ENCODE results near the gene TLN1. TPM values are rescaled to one million over a fixed set of nuclear protein-coding genes. Genes with fewer than 3 reads are reported as not detected.
A peak's percentile ranks its signal among the peaks of the same experiment; 100 is the strongest.

The TLN1 gene
- polyA plus RNA-seq, 2 of the 4 experiments (the other 2 are of a cell fraction) = 65.5 to 108 TPM

GRCh38 chr9:35657546-35658136, 74.4 kb downstream of the TLN1 start, which contains the start of gene RMRP:
RMRP (minus strand) TSS chr9:35658019.
- DNase-seq (ENCODE audit: low read depth in 1 of 2, low spot score in 1 of 2) = peak; percentile 98 to 100
- POLR2A ChIA-PET = interaction anchor here (0.5 to 3.1 kb wide), 13 partner anchors 10 to 578 kb away, joined by 3 to 38 read pairs (median 5); partner anchors contain the start of genes CREB3, FANCG, GBA2 and RGP1
- peak; percentile 89 to 95 for ATAC-seq
- Histone ChIP-seq H3K4me1 (peaks cover 26% of the 10 kb centered on the region), H3K4me2 (peak within 1 kb of the TSS; percentile 83), H3K27ac (peak within 1 kb of the TSS; percentile 93 to 98), H3K4me3 (peak within 1 kb of the TSS; percentile 68), H3K9me3 (no peaks in the 10 kb centered on the region)
- WGBS (ENCODE audit: missing lambda C conversion rate) = under 1% methylated on average over 42 of the region's 42 CpGs
- CTCF ChIA-PET = interaction anchor here (0.6 to 21.5 kb wide), 20 partner anchors 10 to 288 kb away, joined by 3 to 498 read pairs (median 6); partner anchors contain the start of genes CA9, CREB3, MSMP and SPAG8
- FAIRE-seq = peak; percentile 74
- TF ChIP-seq TFCP2L1 (CRISPR knock-in tag; IDR thresholded peaks at IDR 0.05) (no peak; the same call in 1 of the 2 replicates), CBX2 (IDR thresholded peaks at IDR 0.05; ENCODE audit: borderline replicate concordance, low read depth) (no peak), RAD21 (conservative IDR thresholded peaks at IDR 0.05 in 1 of 2, IDR thresholded peaks at IDR 0.05 in 1 of 2) (peak in 1 of 2 experiments; percentile 34; a peak in 4 of 5 replicates), RFX5 (IDR thresholded peaks at IDR 0.05) (no peak), CEBPB (IDR thresholded peaks at IDR 0.05) (peak in 1 of 2 experiments; percentile 43; a peak in 1 of 4 replicates), RNF2 (IDR thresholded peaks at IDR 0.05; ENCODE audit: borderline replicate concordance, low read depth) (0 out of 2 replicates have a peak, but pooled peaks have one; percentile 43), FOXS1 (CRISPR knock-in tag; IDR thresholded peaks at IDR 0.05) (no peak), CHD4 (IDR thresholded peaks at IDR 0.05; ENCODE audit: borderline replicate concordance) (no peak), NR3C1 (IDR thresholded peaks at IDR 0.05) (no peak), POLR2A (IDR thresholded peaks at IDR 0.05; ENCODE audit: low read length) (no peak), NFE2L2 (conservative IDR thresholded peaks at IDR 0.05; ENCODE audit: low read length) (no peak), ZFP36 (IDR thresholded peaks at IDR 0.05; ENCODE audit: borderline replicate concordance, partially characterized antibody) (no peak), ELK1 (IDR thresholded peaks at IDR 0.05; ENCODE audit: low read depth, low read length) (no peak), ZC3H11A (IDR thresholded peaks at IDR 0.05) (no peak), TP53 (CRISPR knock-in tag; IDR thresholded peaks at IDR 0.05) (peak; percentile 27; the same call in 1 of the 2 replicates), MYC (IDR thresholded peaks at IDR 0.05; ENCODE audit: borderline replicate concordance, low read length) (peak; percentile 98), CTCF (IDR thresholded peaks at IDR 0.05) (no peak), HOXA7 (CRISPR knock-in tag; IDR thresholded peaks at IDR 0.05) (no peak), MAFK (IDR thresholded peaks at IDR 0.05; ENCODE audit: partially characterized antibody) (no peak), ZNF302 (CRISPR knock-in tag; IDR thresholded peaks at IDR 0.05) (no peak), JUN (IDR thresholded peaks at IDR 0.05) (peak in 1 of 2 experiments; percentile 32; a peak in 1 of 5 replicates), CHD2 (IDR thresholded peaks at IDR 0.05; ENCODE audit: low read length, partially characterized antibody) (no peak), MAX (IDR thresholded peaks at IDR 0.05) (peak; percentile 99), USF2 (IDR thresholded peaks at IDR 0.05) (peak; percentile 75), E2F6 (IDR thresholded peaks at IDR 0.05; ENCODE audit: borderline replicate concordance, low read depth) (peak; percentile 96), HOXB13 (CRISPR knock-in tag; IDR thresholded peaks at IDR 0.05; ENCODE audit: low read depth) (no peak; the same call in 1 of the 2 replicates), HEYL (CRISPR knock-in tag; IDR thresholded peaks at IDR 0.05) (no peak), JUNB (IDR thresholded peaks at IDR 0.05) (no peak), SREBF2 (IDR thresholded peaks at IDR 0.05) (peak; percentile 87), FOSL2 (IDR thresholded peaks at IDR 0.05) (no peak), FOSL2 (CRISPR knock-in tag; IDR thresholded peaks at IDR 0.05) (peak; percentile 64), ZSCAN20 (CRISPR knock-in tag; IDR thresholded peaks at IDR 0.05) (no peak), HOXB5 (CRISPR knock-in tag; IDR thresholded peaks at IDR 0.05) (no peak), PHF8 (IDR thresholded peaks at IDR 0.05; ENCODE audit: borderline replicate concordance, low read depth) (no peak), NPAS2 (CRISPR knock-in tag; IDR thresholded peaks at IDR 0.05; ENCODE audit: borderline replicate concordance) (peak; percentile 95), ATOH8 (CRISPR knock-in tag; IDR thresholded peaks at IDR 0.05; ENCODE audit: low read depth) (no peak)

Data from A549 (cell line).